Esophagus squamous epithelium (tissue), 5 donors: ENCODE data around the gene TULP3. TPM values are rescaled to one million over a fixed set of nuclear protein-coding genes. Genes with fewer than 3 reads are reported as not detected.

Experiments
- DNase-seq: peaks from one replicate; lab custom pipeline; 2025; lab: John Stamatoyannopoulos, UW
- H3K27ac ChIP-seq, 4 donors: fragments of 200-600 bp; sonication (generic); one replicate each; pipeline ENCODE4 v1.5.1; 2016 to 2019; ENCODE audit warnings: mild to moderate bottlenecking in 1 of 4
- H3K27me3 ChIP-seq, 4 donors: fragments of 200-600 bp; sonication (generic); 1 replicate in 3 of 4; 2 replicates in 1 of 4; pipeline versions ENCODE4 v1.5.1 to v1.6.0; 2017 to 2021; ENCODE audit warnings: antibody characterized with exemption in 1 of 4
- H3K36me3 ChIP-seq, 3 donors: fragments of 200-600 bp; sonication (generic); one replicate each; pipeline ENCODE4 v1.5.1; 2016 to 2019
- H3K4me1 ChIP-seq, 3 donors: fragments of 200-600 bp; sonication (generic); one replicate each; pipeline ENCODE4 v1.5.1; 2017 to 2019
- H3K4me3 ChIP-seq, 4 donors: fragments of 200-600 bp; sonication (generic); 1 replicate in 3 of 4; 2 replicates in 1 of 4; pipeline ENCODE4 v1.5.1; 2016 to 2019; ENCODE audit warnings: mild to moderate bottlenecking in 2 of 4, moderate library complexity in 1 of 4
- H3K9me3 ChIP-seq, 3 donors: fragments of 200-600 bp; sonication (generic); one replicate each; pipeline ENCODE4 v1.5.1; 2016 to 2019
- CTCF ChIP-seq, 6 experiments: fragments of 450-650 bp in 4 of 6; fragments of 200-600 bp in 2 of 6; sonication (generic) in 2 of 6; IDR thresholded peaks; one replicate each; pipeline ENCODE4 v1.5.1; 2016 to 2019; ENCODE audit warnings: antibody characterized with exemption in 6 of 6, mild to moderate bottlenecking in 4 of 6, moderate library complexity in 4 of 6
- POLR2A ChIP-seq, 4 donors: fragments of 450-650 bp; IDR thresholded peaks; one replicate each; pipeline ENCODE4 v1.6.1; 2017; ENCODE audit warnings: antibody characterized with exemption in 4 of 4, mild to moderate bottlenecking in 4 of 4, moderate library complexity in 3 of 4
- WGBS, 2 donors: methylation state at CpG; one replicate each; pipeline ENCODE4 v1.1.5; 2018; 5-methylcytosine and 5-hydroxymethylcytosine counted together
- intact Hi-C: fragments of 100-400 bp; cut with DNase I; formaldehyde crosslinking; loops from one replicate; pipeline ENCODE4 v1.15.0; 2022
- total RNA-seq, 4 donors: library from RNA; depleted of rRNA; stranded (reverse); fragments of >200 nt; gene quantifications; one replicate each; pipeline ENCODE4 v1.1.0, GENCODE V29; 2016
- donor health status: DM: yes; HTN: yes; CAD: no.

TULP3 gene
- total RNA-seq, 4 donors from 2014 or later, result 13.1 to 26.1 (median 19.8) TPM

DNA sequence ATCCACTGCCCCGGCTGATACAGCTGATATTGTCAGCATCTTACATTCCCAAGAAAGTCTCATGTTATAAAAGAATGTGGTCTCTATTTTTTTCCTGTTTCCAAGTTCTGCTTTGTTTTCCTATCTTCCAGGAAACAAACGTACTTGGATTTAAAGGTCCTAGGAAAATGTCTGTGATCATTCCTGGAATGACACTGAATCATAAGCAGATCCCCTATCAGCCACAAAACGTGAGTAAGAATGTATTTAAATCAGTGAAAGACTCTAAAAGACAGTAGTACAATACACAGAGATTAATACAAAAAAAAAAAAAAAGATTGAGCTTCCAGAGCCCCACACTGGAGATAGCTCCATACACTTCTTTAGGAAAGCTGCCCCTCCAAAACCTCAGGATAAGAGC, 46.8 kb downstream of the TULP3 start:
- Histone ChIP-seq H3K27ac (no peak overlapping the region), H3K4me1 (no peaks in the 10 kb centered on the region), H3K4me3 (no peak overlapping the region), H3K27me3 (no peaks in the 10 kb centered on the region), H3K36me3 (peaks cover 5 to 93% (median 36%) of the 10 kb centered on the region in 3 donors), H3K9me3 (no peaks in the 10 kb centered on the region)
- no peak for TF ChIP-seq POLR2A (IDR thresholded peaks at IDR 0.05)
- TF ChIP-seq CTCF (IDR thresholded peaks at IDR 0.05), result no peak
- DNase-seq, result no peak
- intact Hi-C loops, result no loop called here
- WGBS, 2 donors, result 74 to 75% methylated on average over 3 of the region's 3 CpGs

DNA sequence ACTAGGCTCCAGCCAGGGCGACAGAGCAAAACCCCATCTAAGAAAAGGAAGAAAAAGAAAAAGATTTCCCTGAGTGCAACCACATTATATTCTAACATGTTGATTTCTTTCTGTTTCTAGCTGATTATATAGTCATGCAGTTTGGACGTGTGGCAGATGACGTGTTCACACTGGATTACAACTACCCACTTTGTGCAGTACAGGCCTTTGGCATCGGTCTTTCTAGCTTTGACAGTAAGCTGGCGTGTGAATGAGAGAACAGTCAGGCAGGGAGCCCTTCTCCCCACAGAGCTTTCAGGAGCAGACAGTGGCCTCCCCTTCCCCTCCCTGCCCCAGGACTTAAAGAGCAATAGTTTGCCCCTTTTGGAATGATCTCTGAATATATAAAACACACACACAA, 48.5 kb downstream of the TULP3 start:
- WGBS, 2 donors, result 77 to 82% methylated on average over 4 to 5 of the region's 5 CpGs
- H3K9me3 ChIP-seq, result no peaks in the 10 kb centered on the region
- no peak overlapping the region for H3K4me3 ChIP-seq
- TF ChIP-seq POLR2A (IDR thresholded peaks at IDR 0.05), result no peak
- TF ChIP-seq CTCF (IDR thresholded peaks at IDR 0.05), result no peak
- intact Hi-C loops, result no loop called here
- DNase-seq, result no peak
- H3K4me1 ChIP-seq, result peaks cover 0 to 4% (median 0%) of the 10 kb centered on the region in 3 donors
- no peaks in the 10 kb centered on the region for H3K27me3 ChIP-seq
- peaks cover 5 to 76% (median 27%) of the 10 kb centered on the region in 3 donors for H3K36me3 ChIP-seq
- no peak overlapping the region for H3K27ac ChIP-seq

DNA sequence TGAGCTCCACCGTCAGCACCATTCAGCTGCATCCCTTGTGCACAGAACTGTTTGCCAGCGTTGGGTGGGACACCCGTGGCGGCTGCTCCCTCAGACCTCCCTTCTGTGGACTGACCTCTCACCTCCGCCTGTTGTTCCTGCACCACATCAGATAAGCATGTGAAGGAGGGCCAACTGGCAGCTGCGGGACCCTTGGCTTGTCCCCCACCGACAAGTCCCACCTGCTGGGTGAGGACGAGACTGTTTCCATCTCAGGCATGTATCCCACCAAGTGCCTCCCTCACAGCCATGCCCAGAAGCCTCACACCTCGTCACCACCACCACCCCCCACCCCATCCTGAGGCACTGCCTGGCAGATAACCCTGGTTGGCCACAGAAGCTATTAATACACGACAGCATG, 49.9 kb downstream of the TULP3 start:
- WGBS, 2 donors, result 60 to 77% methylated on average over 9 to 10 of the region's 10 CpGs
- DNase-seq, result no peak
- Histone ChIP-seq H3K4me1 (peaks cover 0 to 13% (median 0%) of the 10 kb centered on the region in 3 donors), H3K27me3 (no peaks in the 10 kb centered on the region), H3K36me3 (peaks cover 5 to 63% (median 23%) of the 10 kb centered on the region in 3 donors), H3K9me3 (no peaks in the 10 kb centered on the region), H3K27ac (no peak overlapping the region), H3K4me3 (no peak overlapping the region)
- intact Hi-C loops, result loop anchor here (10.0 kb wide), 1 partner anchor 56 kb away; no protein-coding TSS in a partner anchor
- TF ChIP-seq POLR2A (IDR thresholded peaks at IDR 0.05), result no peak
- no peak for TF ChIP-seq CTCF (IDR thresholded peaks at IDR 0.05)

- TF ChIP-seq CTCF (IDR thresholded peaks at IDR 0.05) (no peak), POLR2A (IDR thresholded peaks at IDR 0.05) (no peak)
- no peak for DNase-seq
- peaks cover 5 to 53% (median 18%) of the 10 kb centered on the region in 3 donors for H3K36me3 ChIP-seq
- H3K27me3 ChIP-seq, result no peaks in the 10 kb centered on the region
- no peak overlapping the region for H3K4me3 ChIP-seq
- 68 to 84% methylated on average over 7 to 8 of the region's 8 CpGs for WGBS, 2 donors
- no peak overlapping the region for H3K27ac ChIP-seq
- intact Hi-C loops, result loop anchor here (10.0 kb wide), 1 partner anchor 57 kb away; no protein-coding TSS in a partner anchor
- peaks cover 0 to 13% (median 0%) of the 10 kb centered on the region in 3 donors for H3K4me1 ChIP-seq
- no peaks in the 10 kb centered on the region for H3K9me3 ChIP-seq
These were observed 50.8 kb downstream of the TULP3 start for GRCh38 chr12:2941524-2941923.

GRCh38 chr12:2944401-2945047, 53.8 kb downstream of the TULP3 start:
- Histone ChIP-seq H3K4me3 (peak overlapping the region in 3 of 4 donors; percentile 3 to 44 (median 21)), H3K36me3 (peaks cover 0 to 23% (median 10%) of the 10 kb centered on the region in 3 donors), H3K4me1 (peaks cover 0 to 13% (median 0%) of the 10 kb centered on the region in 3 donors), H3K9me3 (no peaks in the 10 kb centered on the region), H3K27me3 (no peaks in the 10 kb centered on the region), H3K27ac (no peak overlapping the region)
- DNase-seq, result no peak
- 30 to 35% methylated on average over 20 to 22 of the region's 24 CpGs for WGBS, 2 donors
- intact Hi-C loops, result loop anchor here (10.0 kb wide), 1 partner anchor 60 kb away; no protein-coding TSS in a partner anchor
- TF ChIP-seq POLR2A (IDR thresholded peaks at IDR 0.05), result no peak
- TF ChIP-seq CTCF (IDR thresholded peaks at IDR 0.05), result peak; percentile 34 to 88 (median 76)
